Cerebellar nuclear complex (tissue), 1 donor: Measurements from ENCODE around the gene ZNF155.

Experiments
- DNase-seq, 2 experiments: peaks; one replicate each; lab custom pipeline; 2025; lab: John Stamatoyannopoulos, UW

The ZNF155 gene

GRCh38 chr19:44003461-44004009 lies 19.5 kb downstream of the ZNF155 start:
- DNase-seq = no peak

DNA sequence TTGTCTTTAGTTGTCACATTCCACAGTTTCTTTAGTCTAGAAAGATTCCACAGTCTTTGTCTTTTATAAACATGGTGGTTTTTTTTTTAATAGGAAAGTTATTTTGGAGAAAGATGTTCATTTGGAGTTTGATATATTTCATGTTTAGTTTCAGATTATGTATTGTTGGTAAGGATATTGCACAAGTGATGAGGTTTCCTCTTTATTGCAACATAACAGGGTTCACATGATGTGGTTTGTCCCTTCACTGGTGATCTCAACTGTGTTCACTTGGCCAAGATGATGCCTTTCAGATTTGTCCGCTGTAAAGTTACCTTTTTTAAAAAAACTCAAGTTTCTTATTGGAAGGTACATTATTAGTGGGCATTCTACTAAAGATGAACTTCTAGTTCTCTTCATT lies 22.0 kb downstream of the ZNF155 start:
- no peak for DNase-seq

DNA sequence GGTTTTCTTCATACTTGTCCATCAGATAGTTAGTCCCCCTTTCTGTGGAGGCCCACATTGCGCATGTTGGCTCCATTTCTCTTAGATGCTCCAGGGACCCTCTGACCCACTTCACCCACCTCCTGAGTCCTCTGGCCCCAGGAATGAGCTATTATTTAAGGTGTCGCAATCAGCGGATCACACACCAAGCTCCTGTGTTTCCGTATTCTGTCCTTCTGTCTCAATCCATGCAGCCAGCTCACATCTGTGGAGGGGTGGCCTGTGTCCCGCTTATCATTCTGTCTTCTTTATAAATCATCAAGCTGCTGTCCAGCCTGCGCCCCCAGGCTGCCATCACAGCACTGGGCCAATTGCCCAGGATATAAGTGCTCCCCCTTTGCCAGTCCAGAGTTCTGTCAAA lies 23.5 kb downstream of the ZNF155 start:
- DNase-seq = no peak

DNA sequence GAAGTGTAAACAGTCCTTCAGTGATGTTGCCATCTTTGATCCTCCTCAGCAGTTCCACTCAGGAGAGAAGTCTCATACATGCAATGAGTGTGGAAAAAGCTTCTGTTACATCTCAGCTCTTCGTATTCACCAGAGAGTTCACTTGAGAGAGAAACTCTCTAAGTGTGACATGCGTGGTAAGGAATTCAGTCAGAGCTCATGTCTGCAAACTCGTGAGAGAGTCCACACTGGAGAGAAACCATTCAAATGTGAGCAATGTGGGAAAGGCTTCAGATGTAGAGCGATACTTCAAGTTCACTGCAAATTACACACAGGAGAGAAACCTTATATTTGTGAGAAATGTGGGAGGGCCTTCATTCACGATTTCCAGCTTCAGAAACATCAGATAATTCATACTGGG lies 26.5 kb downstream of the ZNF155 start:
- DNase-seq = no peak

GRCh38 chr19:44019498-44019897 lies 35.5 kb downstream of the ZNF155 start:
- no peak for DNase-seq

GRCh38 chr19:44021221-44021620 lies 37.2 kb downstream of the ZNF155 start:
- DNase-seq = no peak

GRCh38 chr19:44024900-44025216 lies 40.9 kb downstream of the ZNF155 start:
- no peak for DNase-seq

- DNase-seq = peak; percentile 11 to 72
Measured at GRCh38 chr19:44025217-44025936, 41.4 kb downstream of the ZNF155 start, which contains the start of gene ZNF222. Gene ZNF222 (plus strand): TSS chr19:44025379. CDS start chr19:44025437, 58 bp downstream.

DNA sequence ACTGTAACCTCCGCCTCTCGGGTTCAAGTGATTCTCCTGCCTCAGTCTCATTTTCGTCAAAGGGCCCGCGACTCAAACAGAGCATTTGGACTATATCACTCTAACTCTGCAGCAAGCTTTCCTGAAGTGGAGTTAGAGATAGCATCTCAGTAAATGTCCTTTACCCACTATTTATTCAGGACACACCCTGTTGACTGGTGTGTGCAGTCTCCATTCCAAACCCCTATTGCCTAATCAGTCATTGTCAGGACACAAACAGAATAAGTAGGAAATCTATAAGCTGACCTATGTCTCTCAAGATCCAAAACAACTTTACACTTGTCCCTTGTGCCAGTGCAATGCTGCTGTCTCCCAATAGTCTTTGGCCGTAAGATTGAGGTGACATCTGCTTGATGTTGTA lies 42.6 kb downstream of the ZNF155 start:
- DNase-seq = no peak

DNA sequence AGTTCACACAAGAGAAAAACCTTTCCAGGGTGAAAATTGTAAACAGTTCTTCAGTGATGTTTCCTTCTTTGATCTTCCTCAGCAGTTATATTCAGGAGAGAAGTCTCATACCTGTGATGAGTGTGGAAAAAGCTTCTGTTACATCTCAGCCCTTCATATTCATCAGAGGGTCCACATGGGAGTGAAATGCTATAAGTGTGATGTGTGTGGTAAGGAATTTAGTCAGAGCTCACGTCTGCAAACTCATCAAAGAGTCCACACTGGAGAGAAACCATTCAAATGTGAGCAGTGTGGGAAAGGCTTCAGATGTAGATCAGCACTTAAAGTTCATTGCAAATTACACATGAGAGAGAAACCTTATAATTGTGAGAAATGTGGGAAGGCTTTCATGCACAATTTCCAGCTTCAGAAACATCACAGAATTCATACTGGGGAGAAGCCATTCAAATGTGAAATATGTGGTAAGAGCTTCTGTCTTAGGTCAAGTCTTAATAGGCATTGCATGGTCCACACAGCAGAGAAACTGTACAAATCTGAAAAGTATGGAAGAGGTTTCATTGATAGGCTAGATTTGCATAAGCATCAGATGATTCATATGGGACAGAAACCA lies 48.1 kb downstream of the ZNF155 start:
- DNase-seq = no peak

DNA sequence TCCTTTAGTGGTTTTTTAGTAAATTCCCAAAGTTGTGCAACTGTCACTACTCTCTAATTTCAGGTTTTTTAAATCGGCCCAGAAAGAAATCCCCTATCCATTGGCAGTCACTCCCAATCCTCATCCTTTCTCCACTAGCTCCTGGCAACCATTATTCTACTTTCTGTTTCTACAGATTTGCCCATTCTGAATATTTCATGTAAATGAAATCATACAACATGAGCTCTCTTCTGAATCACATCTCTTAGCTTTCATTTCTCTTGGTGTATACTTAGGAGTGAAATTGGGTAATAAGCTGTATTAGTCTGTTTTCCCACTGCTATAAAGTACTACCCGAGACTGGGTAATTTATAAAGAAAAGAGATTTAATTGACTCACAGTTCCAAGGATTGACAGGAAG lies 58.2 kb downstream of the ZNF155 start:
- no peak for DNase-seq
